Keratinocyte (primary cell): ENCODE results near the gene CCNJ. TPM values are rescaled to one million over a fixed set of nuclear protein-coding genes. Genes with fewer than 3 reads are reported as not detected.

ENCODE experiments used
- DNase-seq: peaks from one replicate; pipeline ENCODE4 v3.0.0-alpha.2; 2011; ENCODE audit warnings: low read depth, missing footprints, low spot score
- FAIRE-seq: peaks from 2 replicates; lab custom pipeline; 2011; peaks lifted over from hg19 to GRCh38; lab: Jason Lieb, UNC
- H2AFZ ChIP-seq: 2 replicates; pipeline ENCODE4 v1.6.0; 2012; ENCODE audit warnings: low read length, control low read depth, inconsistent platforms; ENCODE audit not compliant: control insufficient read depth
- H3K27ac ChIP-seq: 2 replicates; pipeline ENCODE4 v1.5.1; 2011; ENCODE audit warnings: low read length; ENCODE audit not compliant: control insufficient read depth, insufficient read depth
- H3K27me3 ChIP-seq: 3 replicates; pipeline ENCODE4 v1.6.0; 2011; ENCODE audit warnings: low read length; ENCODE audit not compliant: control insufficient read depth, insufficient read depth; ENCODE audit errors: extremely low read depth
- H3K36me3 ChIP-seq, 2 experiments: 2 replicates in 1 of 2; 3 replicates in 1 of 2; pipeline ENCODE4 v1.5.1; 2011; ENCODE audit warnings: low read length in 2 of 2, mild to moderate bottlenecking in 1 of 2; ENCODE audit not compliant: control insufficient read depth in 2 of 2, insufficient read depth in 2 of 2; ENCODE audit errors: extremely low read depth in 1 of 2
- H3K4me1 ChIP-seq: 3 replicates; pipeline ENCODE4 v1.5.1; 2011; ENCODE audit warnings: low read length; ENCODE audit not compliant: control insufficient read depth, insufficient read depth; ENCODE audit errors: extremely low read depth
- H3K4me2 ChIP-seq: 3 replicates; pipeline ENCODE4 v1.6.0; 2011; ENCODE audit warnings: low read depth, low read length; ENCODE audit not compliant: control insufficient read depth, insufficient read depth; ENCODE audit errors: extremely low read depth
- H3K4me3 ChIP-seq, 3 experiments: fragments of 200-600 bp in 1 of 3; sonication (generic) in 1 of 3; 2 replicates in 2 of 3; 3 replicates in 1 of 3; pipeline ENCODE4 v1.5.1; 2011 to 2016; ENCODE audit warnings: low read length in 3 of 3, mild to moderate bottlenecking in 3 of 3, control low read depth in 2 of 3, inconsistent platforms in 1 of 3, low read depth in 1 of 3, mixed read lengths in 1 of 3, mixed run types in 1 of 3, moderate library complexity in 1 of 3; ENCODE audit not compliant: control insufficient read depth in 2 of 3, insufficient read depth in 2 of 3; ENCODE audit errors: extremely low read depth in 1 of 3
- H3K79me2 ChIP-seq: 2 replicates; pipeline ENCODE4 v1.6.0; 2012; ENCODE audit warnings: low read length; ENCODE audit not compliant: control insufficient read depth, insufficient read depth
- H3K9ac ChIP-seq: 3 replicates; pipeline ENCODE4 v1.6.0; 2011; ENCODE audit warnings: low read length; ENCODE audit not compliant: control insufficient read depth, insufficient read depth; ENCODE audit errors: extremely low read depth
- H3K9me1 ChIP-seq: 3 replicates; pipeline ENCODE4 v1.6.0; 2011; ENCODE audit warnings: low read length; ENCODE audit not compliant: control insufficient read depth, insufficient read depth; ENCODE audit errors: extremely low read depth
- H3K9me3 ChIP-seq: 2 replicates; pipeline ENCODE4 v1.5.1; 2012; ENCODE audit warnings: low read depth, low read length; ENCODE audit not compliant: control insufficient read depth
- H4K20me1 ChIP-seq: 3 replicates; pipeline ENCODE4 v1.6.0; 2011; ENCODE audit warnings: low read length; ENCODE audit not compliant: control insufficient read depth, insufficient read depth; ENCODE audit errors: extremely low read depth
- CTCF ChIP-seq, 3 experiments: IDR thresholded peaks in 1 of 3; conservative IDR thresholded peaks in 1 of 3; optimal IDR thresholded peaks in 1 of 3; 2 replicates in 2 of 3; 3 replicates in 1 of 3; pipeline versions ENCODE3 to v1.5.1; 2011; ENCODE audit warnings: low read length in 3 of 3, mild to moderate bottlenecking in 3 of 3, moderate library complexity in 2 of 3, control low read depth in 1 of 3, inconsistent platforms in 1 of 3; ENCODE audit not compliant: insufficient read depth in 2 of 3; ENCODE audit errors: extremely low read depth in 1 of 3
- EZH2 ChIP-seq: IDR thresholded peaks from one replicate; pipeline ENCODE4 v1.6.1; 2012; ENCODE audit warnings: inconsistent platforms, mild to moderate bottlenecking, low read length, moderate library complexity
- dilution Hi-C: fragments of 300-500 bp; cut with MboI; formaldehyde crosslinking; loops from one replicate; pipeline ENCODE4 v1.7.0; 2020; ENCODE audit warnings: low sequenced_read_pairs; ENCODE audit not compliant: extremely low pct_ligation_motif_present
- polyA plus RNA-seq, 5 experiments: library from polyadenylated mRNA; depleted of rRNA in 3 of 5; stranded (reverse) in 3 of 5; stranded (forward) in 1 of 5; unstranded in 1 of 5; fragments of >200 nt; gene quantifications; 1 replicate in 1 of 5; 2 replicates in 3 of 5; 3 replicates in 1 of 5; pipeline versions ENCODE4 v1.2.1 to v1.2.3, GENCODE V29; 2011 to 2012; ENCODE audit warnings: missing spikeins in 2 of 5, low read depth in 1 of 5, low replicate concordance in 1 of 5

Gene CCNJ
- polyA plus RNA-seq, 1 donor (not counting 4 experiments of a cell fraction or from before 2014, with no cell fraction given), result 7.8 TPM

- no peak for DNase-seq
- H3K4me2 ChIP-seq, result peak overlapping the region; percentile 74
- H3K36me3 ChIP-seq, result no peaks in the 10 kb centered on the region
- peak overlapping the region; percentile 93 for H3K27ac ChIP-seq
- peak overlapping the region; percentile 75 to 79 (median 75) for H3K4me3 ChIP-seq
- H3K79me2 ChIP-seq, result no peaks in the 10 kb centered on the region
- H4K20me1 ChIP-seq, result no peaks in the 10 kb centered on the region
- peaks cover 4% of the 10 kb centered on the region for H3K4me1 ChIP-seq
- H2AFZ ChIP-seq, result peak overlapping the region; percentile 94
- H3K9ac ChIP-seq, result peak overlapping the region; percentile 88
- dilution Hi-C loops, result no loop called here
- no peak for TF ChIP-seq EZH2
- no peak for TF ChIP-seq CTCF (optimal IDR thresholded peaks at IDR 0.05 in 1 of 3, IDR thresholded peaks at IDR 0.05 in 1 of 3, conservative IDR thresholded peaks at IDR 0.05 in 1 of 3; ENCODE audit: extremely low read depth in 1 of 3, insufficient read depth in 2 of 3, low read length in 3 of 3)
- H3K27me3 ChIP-seq, result peaks cover 4% of the 10 kb centered on the region
- FAIRE-seq, result no peak
- H3K9me1 ChIP-seq, result no peaks in the 10 kb centered on the region
- H3K9me3 ChIP-seq, result no peaks in the 10 kb centered on the region
These were observed 47.0 kb downstream of the CCNJ start for GRCh38 chr10:96090463-96090800.

DNA sequence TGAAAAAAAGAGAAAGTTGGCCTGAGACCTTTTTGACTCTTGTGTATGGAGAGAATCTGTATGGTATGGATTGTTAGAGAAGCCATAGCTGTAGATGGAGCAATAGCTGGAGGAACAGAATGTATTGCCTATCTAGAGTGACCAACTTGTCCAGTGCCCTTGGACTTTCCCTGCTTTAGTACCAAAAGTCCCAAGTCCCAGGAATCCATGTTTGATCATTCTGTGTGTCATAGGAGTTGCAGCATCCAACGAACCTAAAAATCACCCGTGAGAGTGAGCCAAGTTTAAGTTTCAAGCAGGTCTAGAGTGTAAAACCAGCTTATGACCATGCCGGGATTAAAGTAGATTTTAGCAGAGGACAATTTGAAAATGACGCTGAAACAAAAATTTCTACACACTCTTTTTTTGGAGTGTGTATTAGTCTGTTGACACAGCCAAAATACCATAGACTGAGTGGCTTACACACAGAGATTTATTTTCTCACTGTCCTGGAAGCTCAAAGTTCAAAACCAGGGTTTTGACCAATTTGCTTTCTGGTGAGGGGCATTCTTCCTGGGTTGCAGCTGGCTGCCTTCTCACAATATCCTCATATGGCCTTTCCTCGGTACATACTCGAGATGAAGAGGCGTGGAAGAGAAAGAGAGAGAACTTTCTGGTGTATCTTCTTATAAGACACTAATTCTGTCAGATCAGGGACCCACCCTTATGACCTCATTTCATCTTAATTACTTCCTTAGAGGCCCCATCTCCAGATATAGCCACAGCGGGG, 49.8 kb downstream of the CCNJ start:
- no peak overlapping the region for H3K4me3 ChIP-seq
- no peak for FAIRE-seq
- no peak overlapping the region for H2AFZ ChIP-seq
- H3K9ac ChIP-seq, result no peak overlapping the region
- peaks cover 4% of the 10 kb centered on the region for H3K27me3 ChIP-seq
- H3K9me1 ChIP-seq, result no peaks in the 10 kb centered on the region
- TF ChIP-seq CTCF (optimal IDR thresholded peaks at IDR 0.05 in 1 of 3, IDR thresholded peaks at IDR 0.05 in 1 of 3, conservative IDR thresholded peaks at IDR 0.05 in 1 of 3; ENCODE audit: extremely low read depth in 1 of 3, insufficient read depth in 2 of 3, low read length in 3 of 3) (no peak), EZH2 (no peak)
- peaks cover 4% of the 10 kb centered on the region for H3K4me1 ChIP-seq
- no peaks in the 10 kb centered on the region for H4K20me1 ChIP-seq
- no peaks in the 10 kb centered on the region for H3K9me3 ChIP-seq
- H3K4me2 ChIP-seq, result no peak overlapping the region
- dilution Hi-C loops, result no loop called here
- H3K27ac ChIP-seq, result no peak overlapping the region
- H3K79me2 ChIP-seq, result no peaks in the 10 kb centered on the region
- no peaks in the 10 kb centered on the region for H3K36me3 ChIP-seq
- DNase-seq, result no peak
